ENCODE data around the gene MYRIP.
"Not testable (repeated sequence)": the region's sequence is repeated elsewhere in the genome, so short reads cannot be mapped to it uniquely, and the experiment has no call there.

MYRIP gene

GRCh38 chr3:40084424-40084823 lies 275.0 kb downstream of the MYRIP start:
- not testable (repeated sequence) for DNase-seq (ENCODE audit: low spot score)

GRCh38 chr3:40086890-40087883 lies 277.8 kb downstream of the MYRIP start:
- DNase-seq (ENCODE audit: low spot score), result no peak

GRCh38 chr3:40088527-40089170 lies 279.2 kb downstream of the MYRIP start:
- no peak for DNase-seq (ENCODE audit: low spot score)

GRCh38 chr3:40096661-40097111 lies 287.3 kb downstream of the MYRIP start:
- no peak for DNase-seq (ENCODE audit: low spot score)

- DNase-seq (ENCODE audit: low spot score), result no peak
Observed at GRCh38 chr3:40097131-40098117, 288.0 kb downstream of the MYRIP start.

- DNase-seq (ENCODE audit: low spot score), result no peak
Observed at GRCh38 chr3:40098261-40098759, 288.9 kb downstream of the MYRIP start.

GRCh38 chr3:40099871-40100270 lies 290.5 kb downstream of the MYRIP start:
- DNase-seq (ENCODE audit: low spot score), result no peak

- DNase-seq (ENCODE audit: low spot score), result no peak
Observed at GRCh38 chr3:40102182-40102581, 292.8 kb downstream of the MYRIP start.

- DNase-seq (ENCODE audit: low spot score), result no peak
Observed at GRCh38 chr3:40103829-40104228, 294.4 kb downstream of the MYRIP start.

- DNase-seq (ENCODE audit: low spot score), result peak; percentile 30
Observed at GRCh38 chr3:40104441-40104840, 295.0 kb downstream of the MYRIP start.

- DNase-seq (ENCODE audit: low spot score), result no peak
Observed at GRCh38 chr3:40108643-40109042, 299.2 kb downstream of the MYRIP start.

GRCh38 chr3:40109641-40110490 lies 300.5 kb downstream of the MYRIP start:
- no peak for DNase-seq (ENCODE audit: low spot score)

- no peak for DNase-seq (ENCODE audit: low spot score)
Observed at GRCh38 chr3:40116478-40117177, 307.2 kb downstream of the MYRIP start.

GRCh38 chr3:40118091-40118490 lies 308.7 kb downstream of the MYRIP start:
- DNase-seq (ENCODE audit: low spot score), result no peak

- DNase-seq (ENCODE audit: low spot score), result no peak
Observed at GRCh38 chr3:40120067-40120692, 310.8 kb downstream of the MYRIP start.

GRCh38 chr3:40120806-40121205 lies 311.4 kb downstream of the MYRIP start:
- peak; percentile 27 for DNase-seq (ENCODE audit: low spot score)

GRCh38 chr3:40124918-40125317 lies 315.5 kb downstream of the MYRIP start:
- no peak for DNase-seq (ENCODE audit: low spot score)

- no peak for DNase-seq (ENCODE audit: low spot score)
Observed at GRCh38 chr3:40128166-40128565, 318.8 kb downstream of the MYRIP start.

- DNase-seq (ENCODE audit: low spot score), result no peak
Observed at GRCh38 chr3:40129510-40129909, 320.1 kb downstream of the MYRIP start.

GRCh38 chr3:40129981-40130380 lies 320.6 kb downstream of the MYRIP start:
- no peak for DNase-seq (ENCODE audit: low spot score)
